NT2/D1 (cell line): ENCODE measurements around the gene GALM.
"Not testable (repeated sequence)": the region's sequence is repeated elsewhere in the genome, so short reads cannot be mapped to it uniquely, and the experiment has no call there.

ENCODE experiments used
- DNase-seq: peaks from one replicate; pipeline ENCODE4 v3.0.0-alpha.2; 2011; ENCODE audit warnings: low read depth, low spot score
- H3K27me3 ChIP-seq: 2 replicates; pipeline ENCODE4 v1.6.0; 2011; ENCODE audit warnings: mild to moderate bottlenecking; ENCODE audit not compliant: insufficient read length, insufficient read depth
- H3K36me3 ChIP-seq: 2 replicates; pipeline ENCODE4 v1.6.1; 2011; ENCODE audit warnings: mild to moderate bottlenecking, low read length, mixed read lengths; ENCODE audit not compliant: insufficient read depth, insufficient read length
- H3K4me1 ChIP-seq: 2 replicates; pipeline ENCODE4 v1.5.1; 2011; ENCODE audit not compliant: insufficient read depth, insufficient read length
- H3K4me3 ChIP-seq: 2 replicates; pipeline ENCODE4 v1.5.1; 2011; ENCODE audit warnings: low read depth; ENCODE audit not compliant: insufficient read length
- H3K9ac ChIP-seq: 2 replicates; pipeline ENCODE4 v1.6.0; 2011; ENCODE audit warnings: low read depth; ENCODE audit not compliant: insufficient read length
- H3K9me3 ChIP-seq: 2 replicates; pipeline ENCODE4 v1.5.1; 2011; ENCODE audit warnings: mild to moderate bottlenecking, low read length; ENCODE audit not compliant: insufficient read depth
- SUZ12 ChIP-seq: IDR thresholded peaks from 2 replicates; pipeline ENCODE4 v1.6.1; 2011; ENCODE audit not compliant: insufficient read length, insufficient read depth; ENCODE audit errors: extremely low read depth
- YY1 ChIP-seq: IDR thresholded peaks from 2 replicates; pipeline ENCODE4 v1.6.1; 2011; ENCODE audit not compliant: insufficient read length, insufficient read depth
- ZNF274 ChIP-seq: IDR thresholded peaks from 2 replicates; pipeline ENCODE4 v1.6.1; 2011; ENCODE audit warnings: mild to moderate bottlenecking, low read depth, low read length

The GALM gene

DNA sequence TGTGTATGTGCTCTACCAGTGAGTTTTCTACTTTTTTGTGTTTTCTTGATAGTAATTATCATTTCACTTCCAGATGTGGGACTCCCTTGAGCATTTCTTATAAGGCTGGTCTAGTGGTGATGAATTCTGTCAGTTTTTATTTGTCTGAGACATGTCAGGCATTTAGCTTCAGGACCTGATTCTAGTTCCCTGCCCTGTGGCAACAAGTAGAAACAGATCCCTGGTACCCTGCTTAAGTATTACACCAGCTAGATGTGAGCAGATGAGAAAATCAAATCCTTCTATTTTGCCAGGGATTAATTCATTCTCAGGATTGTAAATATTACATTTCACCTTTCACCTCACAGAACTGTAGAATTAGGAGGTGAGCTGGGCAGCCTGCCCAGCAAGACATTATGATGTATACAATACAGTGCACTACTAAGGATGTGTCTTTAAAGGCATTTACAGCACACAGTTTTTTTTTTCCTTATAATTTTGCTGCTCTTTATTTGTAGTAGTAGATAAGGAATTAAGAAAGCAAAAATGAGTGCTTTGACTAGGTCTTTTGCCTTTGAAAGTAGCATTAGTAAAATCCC lies 35.1 kb downstream of the GALM start:
- TF ChIP-seq YY1 (no peak), ZNF274 (no peak), SUZ12 (no peak)
- no peaks in the 10 kb centered on the region for H3K36me3 ChIP-seq
- no peaks in the 10 kb centered on the region for H3K9me3 ChIP-seq
- no peak for DNase-seq
- H3K9ac ChIP-seq: no peak overlapping the region
- no peaks in the 10 kb centered on the region for H3K27me3 ChIP-seq
- H3K4me3 ChIP-seq: no peak overlapping the region
- H3K4me1 ChIP-seq: no peaks in the 10 kb centered on the region

DNA sequence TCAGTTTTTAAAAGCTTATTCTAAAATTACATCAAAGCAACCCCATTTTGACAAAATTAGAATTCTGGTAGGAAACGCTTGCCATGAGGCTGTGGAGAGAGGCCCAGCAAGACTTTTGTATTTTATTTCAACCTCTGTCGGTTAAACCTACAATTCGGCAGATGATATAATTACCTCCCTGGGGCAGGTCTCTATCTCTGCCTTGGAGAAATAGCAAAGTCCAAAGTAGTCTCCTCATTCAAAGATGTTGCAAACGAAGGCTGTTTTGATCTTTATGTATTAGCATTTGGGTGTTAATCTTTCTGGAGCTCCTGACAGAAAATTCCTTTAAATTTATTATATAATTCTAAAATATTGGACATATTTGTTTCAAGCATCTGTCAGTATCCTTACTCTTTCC lies 35.6 kb downstream of the GALM start:
- no peak overlapping the region for H3K9ac ChIP-seq
- no peaks in the 10 kb centered on the region for H3K9me3 ChIP-seq
- H3K4me3 ChIP-seq: no peak overlapping the region
- no peak for TF ChIP-seq YY1
- no peak for TF ChIP-seq SUZ12
- no peak for TF ChIP-seq ZNF274
- no peak for DNase-seq
- H3K27me3 ChIP-seq: no peaks in the 10 kb centered on the region
- H3K4me1 ChIP-seq: no peaks in the 10 kb centered on the region
- no peaks in the 10 kb centered on the region for H3K36me3 ChIP-seq

DNA sequence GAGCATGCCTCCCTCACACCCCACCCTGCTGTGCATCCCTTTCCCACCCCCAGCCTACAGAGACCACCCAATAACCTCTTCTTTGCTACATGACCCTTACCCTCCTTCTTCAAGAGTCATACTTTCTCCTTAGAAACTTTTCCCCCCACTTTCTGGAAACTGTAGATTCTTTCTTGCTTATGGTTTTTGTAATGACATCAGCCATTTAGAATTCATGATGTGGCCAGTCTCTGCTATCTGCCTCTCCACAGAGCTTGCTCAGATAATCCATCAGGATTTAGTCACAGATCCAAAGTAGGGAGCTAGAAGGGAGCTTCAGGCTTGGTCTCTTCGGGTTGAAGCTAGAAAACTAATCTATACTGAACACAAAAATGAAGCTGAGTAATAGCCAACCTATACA lies 36.5 kb downstream of the GALM start:
- no peak for TF ChIP-seq ZNF274
- no peak for TF ChIP-seq SUZ12
- TF ChIP-seq YY1: no peak
- H3K36me3 ChIP-seq: no peaks in the 10 kb centered on the region
- no peak overlapping the region for H3K9ac ChIP-seq
- H3K4me3 ChIP-seq: no peak overlapping the region
- no peaks in the 10 kb centered on the region for H3K4me1 ChIP-seq
- no peaks in the 10 kb centered on the region for H3K27me3 ChIP-seq
- no peak for DNase-seq
- H3K9me3 ChIP-seq: no peaks in the 10 kb centered on the region

DNA sequence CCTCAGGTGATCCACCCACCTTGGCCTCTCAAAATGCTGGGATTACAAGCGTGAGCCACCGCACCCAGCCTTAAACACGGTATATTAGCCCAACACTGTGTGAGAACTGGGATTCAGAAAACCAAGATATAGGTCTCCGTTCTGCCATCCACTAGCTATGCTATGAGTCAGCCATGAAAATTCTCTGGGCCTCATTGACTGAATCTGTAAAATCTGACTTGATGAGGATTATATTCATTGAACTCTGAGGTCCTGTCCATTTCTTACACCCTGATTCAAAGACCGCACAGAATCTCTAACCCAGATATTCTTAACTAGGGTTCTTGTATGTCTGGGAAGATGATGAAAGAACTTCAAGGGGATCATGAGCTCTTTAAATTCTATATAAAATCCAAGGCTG lies 37.4 kb downstream of the GALM start:
- not testable (repeated sequence) for H3K9me3 ChIP-seq, H3K4me1 ChIP-seq, H3K27me3 ChIP-seq, H3K4me3 ChIP-seq, DNase-seq, H3K36me3 ChIP-seq, H3K9ac ChIP-seq

DNA sequence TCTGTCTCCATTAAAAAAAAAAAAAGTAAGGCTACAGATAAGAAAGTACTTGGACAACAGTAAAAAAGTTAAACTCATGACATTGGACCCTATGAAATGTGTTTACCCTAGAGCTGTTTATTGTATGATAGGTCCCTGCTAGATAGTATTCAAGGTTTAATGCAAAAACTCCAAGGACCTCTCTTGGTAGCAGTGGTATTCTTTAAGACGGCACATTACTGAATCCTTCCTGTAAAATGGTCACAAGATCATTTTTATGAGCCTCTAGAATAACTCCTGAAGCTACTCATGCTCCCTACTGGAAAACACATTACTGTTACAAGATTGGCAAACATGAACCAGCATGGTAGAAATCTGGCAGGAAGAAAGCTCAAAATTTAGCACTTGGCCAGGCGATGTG lies 38.8 kb downstream of the GALM start:
- H3K4me3 ChIP-seq: no peak overlapping the region
- H3K36me3 ChIP-seq: no peaks in the 10 kb centered on the region
- TF ChIP-seq ZNF274 (no peak), YY1 (no peak), SUZ12 (no peak)
- no peak for DNase-seq
- no peaks in the 10 kb centered on the region for H3K4me1 ChIP-seq
- no peak overlapping the region for H3K9ac ChIP-seq
- no peaks in the 10 kb centered on the region for H3K9me3 ChIP-seq
- no peaks in the 10 kb centered on the region for H3K27me3 ChIP-seq

DNA sequence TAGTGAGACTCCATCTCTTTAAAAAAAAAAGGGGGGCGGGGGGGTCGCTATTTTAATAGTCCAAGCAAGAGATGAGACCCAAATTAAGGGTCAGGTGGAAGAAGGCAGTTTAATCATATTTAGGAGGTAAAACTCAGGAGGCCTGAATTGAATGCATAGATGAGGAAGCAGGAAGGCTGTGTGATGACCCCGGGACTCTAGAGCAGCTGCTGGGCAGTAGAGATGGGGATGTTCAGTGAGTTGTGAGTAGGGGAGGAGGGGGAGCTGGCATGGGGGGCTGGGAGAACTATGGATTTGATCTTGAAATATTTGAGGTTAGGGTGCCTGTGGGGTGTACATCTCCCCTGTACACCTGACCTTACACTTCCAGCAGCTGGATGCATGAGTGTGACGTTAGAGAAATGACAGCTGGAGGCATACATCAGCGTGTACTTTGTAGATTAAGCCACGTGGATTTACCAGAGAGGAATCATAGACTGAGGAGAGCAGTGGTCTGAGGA lies 41.0 kb downstream of the GALM start:
- Histone ChIP-seq H3K4me1 (no peaks in the 10 kb centered on the region), H3K9ac (no peak overlapping the region), H3K9me3 (no peaks in the 10 kb centered on the region), H3K36me3 (no peaks in the 10 kb centered on the region), H3K27me3 (no peaks in the 10 kb centered on the region), H3K4me3 (no peak overlapping the region)
- TF ChIP-seq ZNF274: no peak
- TF ChIP-seq YY1: no peak
- TF ChIP-seq SUZ12: no peak
- DNase-seq: no peak

DNA sequence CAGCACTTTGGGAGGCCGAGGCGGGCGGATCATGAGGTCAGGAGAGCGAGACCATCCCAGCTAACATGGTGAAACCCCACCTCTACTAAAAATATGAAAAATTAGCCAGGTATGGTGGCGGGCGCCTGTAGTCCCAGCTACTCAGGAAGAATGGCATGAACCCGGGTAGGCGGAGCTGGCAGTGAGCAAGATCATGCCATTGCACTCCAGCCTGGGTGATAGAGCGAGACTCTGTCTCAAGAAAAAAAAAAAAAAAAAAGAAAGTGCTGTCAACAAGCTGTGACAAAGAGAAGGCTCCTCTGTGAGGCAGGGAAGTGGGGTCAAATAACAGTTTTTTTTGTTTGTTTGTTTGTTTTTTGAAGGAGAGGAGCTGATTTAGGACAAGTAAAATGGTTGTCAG lies 42.6 kb downstream of the GALM start:
- H3K27me3 ChIP-seq, DNase-seq, H3K4me1 ChIP-seq, H3K9ac ChIP-seq, H3K9me3 ChIP-seq, H3K4me3 ChIP-seq, H3K36me3 ChIP-seq: not testable (repeated sequence)
